Neural crest cell (in vitro differentiated cells): ENCODE data around the gene DIAPH2. TPM values are rescaled to one million over a fixed set of nuclear protein-coding genes. Genes with fewer than 3 reads are reported as not detected.

ENCODE experiments used
- DNase-seq: peaks from one replicate; pipeline ENCODE4 v3.0.0; 2021; ENCODE audit warnings: low read depth, mixed read lengths, low spot score
- H3K27ac Mint-ChIP-seq: one replicate; pipeline ENCODE4 v1.8.0; 2021; ENCODE audit warnings: mild to moderate bottlenecking, mixed read lengths; ENCODE audit not compliant: unreplicated experiment
- H3K27me3 Mint-ChIP-seq: 2 replicates; pipeline ENCODE4 v1.8.0; 2021; ENCODE audit warnings: low read depth, mild to moderate bottlenecking, mixed read lengths
- H3K36me3 Mint-ChIP-seq: 2 replicates; pipeline ENCODE4 v1.8.0; 2021; ENCODE audit warnings: low read depth, mild to moderate bottlenecking, mixed read lengths
- H3K4me1 Mint-ChIP-seq: 2 replicates; pipeline ENCODE4 v1.8.0; 2021; ENCODE audit warnings: mixed read lengths
- H3K4me3 Mint-ChIP-seq: one replicate; pipeline ENCODE4 v1.8.0; 2021; ENCODE audit warnings: mild to moderate bottlenecking, mixed read lengths
- H3K9me3 Mint-ChIP-seq: 2 replicates; pipeline ENCODE4 v1.8.0; 2021; ENCODE audit warnings: mixed read lengths
- total RNA-seq: library from RNA; stranded (reverse); gene quantifications from 2 replicates; pipeline ENCODE4 v1.2.1, GENCODE V29; 2021
- TF ChIP-seq, protein P1 (sequence below): fragments of 200-600 bp; sonication (generic); conservative IDR thresholded peaks from 2 replicates; pipeline ENCODE4 v1.5.0; 2021; ENCODE audit warnings: antibody characterized with exemption, mild to moderate bottlenecking

DIAPH2 gene
- total RNA-seq, 1 donor from 2014 or later = 8.4 TPM

- Mint-ChIP-seq H3K27me3 (no peaks in the 10 kb centered on the region), H3K27ac (no peak overlapping the region), H3K36me3 (peaks cover 4% of the 10 kb centered on the region), H3K9me3 (peaks cover 7% of the 10 kb centered on the region), H3K4me1 (peaks cover 3% of the 10 kb centered on the region), H3K4me3 (no peak overlapping the region)
- TF ChIP-seq, protein P1, sequence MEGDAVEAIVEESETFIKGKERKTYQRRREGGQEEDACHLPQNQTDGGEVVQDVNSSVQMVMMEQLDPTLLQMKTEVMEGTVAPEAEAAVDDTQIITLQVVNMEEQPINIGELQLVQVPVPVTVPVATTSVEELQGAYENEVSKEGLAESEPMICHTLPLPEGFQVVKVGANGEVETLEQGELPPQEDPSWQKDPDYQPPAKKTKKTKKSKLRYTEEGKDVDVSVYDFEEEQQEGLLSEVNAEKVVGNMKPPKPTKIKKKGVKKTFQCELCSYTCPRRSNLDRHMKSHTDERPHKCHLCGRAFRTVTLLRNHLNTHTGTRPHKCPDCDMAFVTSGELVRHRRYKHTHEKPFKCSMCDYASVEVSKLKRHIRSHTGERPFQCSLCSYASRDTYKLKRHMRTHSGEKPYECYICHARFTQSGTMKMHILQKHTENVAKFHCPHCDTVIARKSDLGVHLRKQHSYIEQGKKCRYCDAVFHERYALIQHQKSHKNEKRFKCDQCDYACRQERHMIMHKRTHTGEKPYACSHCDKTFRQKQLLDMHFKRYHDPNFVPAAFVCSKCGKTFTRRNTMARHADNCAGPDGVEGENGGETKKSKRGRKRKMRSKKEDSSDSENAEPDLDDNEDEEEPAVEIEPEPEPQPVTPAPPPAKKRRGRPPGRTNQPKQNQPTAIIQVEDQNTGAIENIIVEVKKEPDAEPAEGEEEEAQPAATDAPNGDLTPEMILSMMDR = no peak
- DNase-seq = no peak
Measured at GRCh38 chrX:97039363-97040029, 354.9 kb downstream of the DIAPH2 start.

- Mint-ChIP-seq H3K27ac (no peak overlapping the region), H3K9me3 (no peaks in the 10 kb centered on the region), H3K4me3 (no peak overlapping the region), H3K4me1 (no peaks in the 10 kb centered on the region), H3K36me3 (no peaks in the 10 kb centered on the region), H3K27me3 (no peaks in the 10 kb centered on the region)
- TF ChIP-seq, protein P1 = no peak
- no peak for DNase-seq
Measured at GRCh38 chrX:97045470-97045869, 360.8 kb downstream of the DIAPH2 start.

- Mint-ChIP-seq H3K4me3 (no peak overlapping the region), H3K27me3 (no peaks in the 10 kb centered on the region), H3K27ac (no peak overlapping the region), H3K4me1 (no peaks in the 10 kb centered on the region), H3K9me3 (no peaks in the 10 kb centered on the region), H3K36me3 (no peaks in the 10 kb centered on the region)
- TF ChIP-seq, protein P1 = no peak
- no peak for DNase-seq
Measured at GRCh38 chrX:97046867-97047266, 362.2 kb downstream of the DIAPH2 start.

DNA sequence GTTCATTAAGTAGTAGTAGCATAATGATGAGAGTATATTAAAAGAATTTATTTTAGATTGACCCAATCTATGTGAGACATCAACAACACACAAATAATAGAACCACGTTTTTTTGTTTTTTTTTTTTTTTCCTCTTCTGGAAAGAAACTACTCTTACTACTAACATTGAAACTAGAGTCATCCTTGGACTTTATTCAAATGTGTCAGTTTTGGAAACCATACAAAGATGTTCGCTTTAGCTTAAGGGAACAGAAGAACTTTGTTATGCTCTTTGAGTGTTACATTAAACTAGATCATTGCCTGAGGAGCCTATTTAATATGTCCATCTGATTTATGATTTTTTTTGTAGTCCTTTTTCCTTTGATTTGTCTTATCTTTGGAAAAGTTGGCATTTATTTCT lies 365.8 kb downstream of the DIAPH2 start:
- DNase-seq = no peak
- no peaks in the 10 kb centered on the region for H3K36me3 Mint-ChIP-seq
- H3K9me3 Mint-ChIP-seq = no peaks in the 10 kb centered on the region
- no peaks in the 10 kb centered on the region for H3K27me3 Mint-ChIP-seq
- H3K4me3 Mint-ChIP-seq = no peak overlapping the region
- no peaks in the 10 kb centered on the region for H3K4me1 Mint-ChIP-seq
- no peak overlapping the region for H3K27ac Mint-ChIP-seq
- TF ChIP-seq, protein P1 = no peak

GRCh38 chrX:97057349-97057909 lies 372.8 kb downstream of the DIAPH2 start:
- TF ChIP-seq, protein P1 = no peak

More at GRCh38 chrX:97057349-97057909, 372.8 kb downstream of the DIAPH2 start:
- no peaks in the 10 kb centered on the region for H3K36me3 Mint-ChIP-seq
- H3K4me3 Mint-ChIP-seq = no peak overlapping the region
- DNase-seq = no peak
- H3K27ac Mint-ChIP-seq = no peak overlapping the region
- no peaks in the 10 kb centered on the region for H3K9me3 Mint-ChIP-seq
- no peaks in the 10 kb centered on the region for H3K4me1 Mint-ChIP-seq
- no peaks in the 10 kb centered on the region for H3K27me3 Mint-ChIP-seq
